RWPE2 (cell line): ENCODE results near the gene ZFP42.

Source experiments
- ATAC-seq: fragments of 200-7000 bp; cut with Tn5 transposase; 3 replicates; pipeline ENCODE4 v1.9.1; 2021; ENCODE audit warnings: low read depth
- DNase-seq: peaks from one replicate; pipeline ENCODE4 v3.0.0-alpha.2; 2020; ENCODE audit warnings: low spot score
- H3K27ac ChIP-seq: fragments of 450-650 bp; 2 replicates; pipeline ENCODE4 v1.5.1; 2017; ENCODE audit warnings: mild to moderate bottlenecking; ENCODE audit not compliant: poor library complexity, severe bottlenecking
- H3K27me3 ChIP-seq: fragments of 250-450 bp; sonication (Bioruptor Pico); 2 replicates; pipeline ENCODE4 v1.5.1; 2021; ENCODE audit warnings: mild to moderate bottlenecking, moderate library complexity; ENCODE audit not compliant: insufficient read depth, poor library complexity, severe bottlenecking
- H3K36me3 ChIP-seq: fragments of 250-450 bp; sonication (Bioruptor Pico); 2 replicates; pipeline ENCODE4 v1.5.1; 2020; ENCODE audit warnings: low read depth, mild to moderate bottlenecking, moderate library complexity
- H3K4me1 ChIP-seq: fragments of 250-450 bp; sonication (Bioruptor Pico); 2 replicates; pipeline ENCODE4 v1.5.1; 2021; ENCODE audit warnings: mild to moderate bottlenecking, moderate library complexity; ENCODE audit not compliant: insufficient read depth, poor library complexity, severe bottlenecking
- H3K4me3 ChIP-seq: fragments of 250-450 bp; sonication (Bioruptor Pico); 2 replicates; pipeline ENCODE4 v1.5.1; 2021; ENCODE audit warnings: mild to moderate bottlenecking, moderate library complexity; ENCODE audit not compliant: severe bottlenecking
- H3K9me3 ChIP-seq: fragments of 250-450 bp; sonication (Bioruptor Pico); 2 replicates; pipeline ENCODE4 v1.5.1; 2021; ENCODE audit warnings: mild to moderate bottlenecking, moderate library complexity; ENCODE audit not compliant: severe bottlenecking
- CTCF ChIP-seq: fragments of 450-650 bp; IDR thresholded peaks from one replicate; pipeline ENCODE4 v1.5.1; 2017; ENCODE audit warnings: mild to moderate bottlenecking, moderate library complexity; ENCODE audit not compliant: poor library complexity, severe bottlenecking

ZFP42 gene

DNA sequence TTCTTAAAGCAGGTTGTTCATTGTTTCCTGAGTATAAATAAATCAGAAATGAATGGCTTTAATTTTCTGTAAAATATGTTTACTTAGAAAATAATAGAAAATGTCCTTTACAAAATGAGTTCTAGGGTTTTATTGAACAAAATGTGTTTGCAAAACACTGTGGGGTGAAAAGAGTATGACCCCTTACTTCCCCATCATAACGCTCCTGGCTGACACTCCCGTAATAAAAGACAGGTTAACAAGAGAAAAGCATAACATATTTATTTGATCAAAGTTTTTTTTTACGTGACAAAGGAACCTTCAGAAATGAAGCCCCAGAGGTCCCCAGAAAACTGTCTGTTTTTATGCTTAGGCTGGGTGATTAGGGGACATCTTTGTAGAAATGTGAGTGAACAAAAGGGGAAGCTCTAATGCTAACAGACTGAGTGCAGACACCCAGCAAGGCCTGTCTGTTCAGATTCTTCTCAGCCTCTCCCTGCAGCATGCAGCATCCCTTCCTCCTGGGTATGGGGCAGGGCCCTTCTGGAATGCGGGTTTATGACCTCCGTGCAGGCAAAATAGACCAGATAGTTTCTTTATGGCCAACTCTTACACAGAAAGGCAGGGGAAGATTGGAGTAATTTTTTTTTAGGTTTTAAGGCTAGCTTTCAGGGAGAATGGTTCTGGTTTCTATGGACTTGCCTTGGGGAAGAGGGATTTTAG is 26.1 kb downstream of the ZFP42 start:
- peak overlapping the region; percentile 86 for H3K27ac ChIP-seq
- peaks cover 21% of the 10 kb centered on the region for H3K4me1 ChIP-seq
- TF ChIP-seq CTCF = no peak
- no peak for DNase-seq
- no peaks in the 10 kb centered on the region for H3K27me3 ChIP-seq
- no peaks in the 10 kb centered on the region for H3K36me3 ChIP-seq
- no peaks in the 10 kb centered on the region for H3K9me3 ChIP-seq
- H3K4me3 ChIP-seq = no peak overlapping the region
- peak; percentile 74 for ATAC-seq

DNA sequence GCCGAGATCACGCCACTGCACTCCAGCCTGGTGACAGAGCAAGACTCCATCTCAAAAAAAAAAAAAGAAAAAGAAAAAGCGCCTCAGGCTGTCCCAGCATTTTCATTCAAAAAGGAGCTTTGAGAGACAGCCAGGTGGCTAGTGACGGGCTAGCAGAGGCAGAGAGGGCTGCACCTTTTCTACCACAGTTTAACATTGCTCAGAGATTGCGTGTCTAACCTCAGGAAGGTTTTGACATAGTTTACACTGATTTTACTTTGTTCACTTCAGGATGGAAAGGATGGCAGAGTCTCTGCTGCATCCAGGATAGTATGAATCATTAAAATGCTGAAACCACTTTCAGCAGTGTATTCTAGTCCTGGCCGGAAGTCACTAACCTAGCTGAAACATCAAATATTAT is 28.1 kb downstream of the ZFP42 start:
- Histone ChIP-seq H3K36me3 (no peaks in the 10 kb centered on the region), H3K9me3 (no peaks in the 10 kb centered on the region), H3K4me1 (peaks cover 21% of the 10 kb centered on the region), H3K4me3 (no peak overlapping the region), H3K27me3 (no peaks in the 10 kb centered on the region), H3K27ac (peak overlapping the region; percentile 86)
- no peak for TF ChIP-seq CTCF
- peak; percentile 96 for ATAC-seq
- DNase-seq = no peak

DNA sequence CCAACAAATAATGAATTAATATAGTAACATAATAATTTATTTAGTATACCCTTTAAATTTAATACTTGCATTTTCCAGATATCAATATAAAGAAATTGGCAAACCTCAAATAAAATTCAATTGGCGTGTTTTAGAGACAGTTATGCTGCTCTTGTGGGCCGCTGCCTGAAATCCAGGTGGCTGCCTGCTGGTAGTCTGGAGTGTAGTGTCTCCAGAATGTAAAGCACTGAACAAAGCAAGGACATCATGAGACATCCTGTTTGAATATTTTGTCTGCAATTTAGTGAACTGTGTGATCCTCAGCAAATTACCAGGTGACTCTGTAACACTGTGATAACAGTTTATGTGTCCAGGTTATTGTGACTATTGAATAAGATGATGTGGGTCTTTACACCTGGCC is 29.9 kb downstream of the ZFP42 start:
- TF ChIP-seq CTCF = no peak
- Histone ChIP-seq H3K4me3 (no peak overlapping the region), H3K27ac (no peak overlapping the region), H3K36me3 (no peaks in the 10 kb centered on the region), H3K4me1 (peaks cover 21% of the 10 kb centered on the region), H3K27me3 (no peaks in the 10 kb centered on the region), H3K9me3 (no peaks in the 10 kb centered on the region)
- no peak for DNase-seq
- ATAC-seq = no peak

- no peak for ATAC-seq
- no peaks in the 10 kb centered on the region for H3K36me3 ChIP-seq
Observed at GRCh38 chr4:188029114-188029513, 33.5 kb downstream of the ZFP42 start.

More at GRCh38 chr4:188029114-188029513, 33.5 kb downstream of the ZFP42 start:
- DNase-seq = no peak
- H3K4me1 ChIP-seq = peaks cover 1% of the 10 kb centered on the region
- TF ChIP-seq CTCF = no peak
- no peaks in the 10 kb centered on the region for H3K9me3 ChIP-seq
- no peak overlapping the region for H3K27ac ChIP-seq
- no peaks in the 10 kb centered on the region for H3K27me3 ChIP-seq
- H3K4me3 ChIP-seq = no peak overlapping the region
